HFF-Myc (cell line): ENCODE measurements around the gene ELOVL6.
"Not testable (repeated sequence)": the region's sequence is repeated elsewhere in the genome, so short reads cannot be mapped to it uniquely, and the experiment has no call there.

Experiments used
- DNase-seq: peaks from one replicate; pipeline ENCODE4 v3.0.0-alpha.2; 2011; ENCODE audit warnings: low read depth; ENCODE audit errors: extremely low read depth
- H3K4me3 ChIP-seq: replicated peaks from 2 replicates; pipeline ENCODE4 v1.5.1; 2011; ENCODE audit warnings: low read depth, mild to moderate bottlenecking, control low read depth, low read length
- CTCF ChIP-seq: IDR thresholded peaks from 2 replicates; pipeline ENCODE4 v1.5.1; 2012; ENCODE audit warnings: mild to moderate bottlenecking, low read depth, low read length, control low read depth; ENCODE audit errors: missing control alignments

The ELOVL6 gene

GRCh38 chr4:110229266-110229665, 30.9 kb upstream of the ELOVL6 start:
- H3K4me3 ChIP-seq = no peak overlapping the region
- TF ChIP-seq CTCF = no peak
- DNase-seq = no peak

DNA sequence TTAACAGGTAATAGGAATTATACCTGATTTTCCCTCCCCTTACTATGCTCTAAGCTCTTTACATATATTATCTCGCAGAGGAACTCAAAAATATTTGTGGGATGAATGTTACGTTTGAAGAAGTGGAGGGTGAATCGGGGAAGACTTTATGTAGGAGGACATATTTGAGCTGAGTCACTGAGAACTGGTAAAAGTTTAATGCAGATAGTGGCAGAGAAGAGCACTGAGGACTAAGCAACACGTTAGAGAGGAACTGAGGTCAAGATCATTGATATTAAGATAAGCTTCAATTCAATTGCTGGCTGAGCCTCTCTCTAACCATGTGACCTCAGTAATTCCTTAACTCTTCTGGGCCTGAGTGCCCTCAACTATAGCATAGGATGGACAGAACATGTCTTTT, 26.4 kb upstream of the ELOVL6 start:
- no peak for TF ChIP-seq CTCF
- DNase-seq = no peak
- H3K4me3 ChIP-seq = no peak overlapping the region

DNA sequence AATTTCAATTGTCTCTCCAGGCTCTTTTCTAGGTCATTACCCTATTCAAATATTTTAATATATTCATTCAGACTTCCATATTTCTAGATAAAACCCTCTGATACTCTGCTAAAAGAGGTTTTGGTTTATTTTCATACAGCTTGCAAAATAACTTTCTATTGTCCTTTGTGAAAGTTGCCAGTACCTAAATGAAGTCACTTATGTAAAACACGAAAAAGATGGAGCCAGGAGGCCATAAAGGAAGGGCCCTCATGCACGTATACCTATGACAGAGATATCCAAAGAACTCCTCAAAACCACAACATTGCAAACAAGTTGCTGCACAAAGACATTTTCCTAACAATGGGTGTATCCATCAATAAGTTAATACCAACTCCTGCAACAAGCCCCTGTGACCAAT, 25.7 kb upstream of the ELOVL6 start:
- no peak for TF ChIP-seq CTCF
- H3K4me3 ChIP-seq = no peak overlapping the region
- no peak for DNase-seq

GRCh38 chr4:110218935-110219334, 20.5 kb upstream of the ELOVL6 start:
- DNase-seq, H3K4me3 ChIP-seq: not testable (repeated sequence)

GRCh38 chr4:110217181-110217580, 18.8 kb upstream of the ELOVL6 start:
- not testable (repeated sequence) for H3K4me3 ChIP-seq, DNase-seq

- no peak overlapping the region for H3K4me3 ChIP-seq
- no peak for DNase-seq
These were observed 17.7 kb upstream of the ELOVL6 start for GRCh38 chr4:110216129-110216528.

DNA sequence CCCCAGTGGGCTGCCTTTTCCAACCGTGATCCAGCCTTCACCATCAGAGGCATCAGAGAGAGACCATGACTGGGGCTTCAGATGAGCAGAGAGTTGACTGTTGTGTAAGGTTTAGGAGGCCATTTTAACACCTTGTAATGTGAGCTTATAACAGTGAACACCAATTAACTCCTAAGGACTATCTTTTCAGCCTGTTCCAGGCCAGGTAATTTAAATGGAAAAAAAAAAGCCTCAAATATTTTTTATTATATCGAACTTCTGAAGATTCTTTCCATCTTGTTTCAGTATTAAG, 13.3 kb upstream of the ELOVL6 start:
- no peak for TF ChIP-seq CTCF
- no peak overlapping the region for H3K4me3 ChIP-seq
- DNase-seq = no peak

More at GRCh38 chr4:110216129-110216528, 17.7 kb upstream of the ELOVL6 start:
- no peak for TF ChIP-seq CTCF

DNA sequence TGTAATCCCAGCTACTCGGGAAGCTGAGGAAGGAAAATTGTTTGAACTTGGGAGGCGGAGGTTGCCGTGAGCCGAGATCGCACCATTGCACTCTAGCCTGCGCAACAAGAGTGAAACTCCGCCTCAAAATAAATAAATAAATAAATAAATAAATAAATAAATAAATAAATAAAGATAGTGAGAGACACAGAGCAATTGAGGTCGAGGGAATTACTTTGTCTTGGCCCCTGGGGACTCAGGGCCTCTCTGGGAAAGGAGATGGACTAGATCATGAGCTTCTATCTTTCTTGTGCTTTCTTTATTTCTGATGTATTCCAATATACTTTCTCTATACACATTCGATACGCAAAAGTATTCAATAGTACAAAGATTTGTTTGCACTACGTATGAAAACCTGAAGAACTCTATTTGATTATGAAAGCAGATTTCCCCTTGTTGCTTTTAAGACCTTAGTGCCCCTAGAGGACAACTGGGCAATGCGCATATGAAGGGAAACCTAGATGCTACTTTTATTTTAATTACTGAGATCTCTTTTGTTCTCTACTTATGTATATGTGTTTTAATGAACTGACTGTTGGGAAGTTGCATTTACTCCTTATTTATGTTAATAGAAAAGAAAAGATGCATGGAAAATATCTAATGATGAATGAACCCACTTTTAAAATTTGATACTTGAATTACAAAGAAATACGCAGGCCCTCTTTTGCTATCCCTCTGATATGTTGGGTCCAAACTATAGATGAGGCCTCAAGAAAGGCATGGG, 12.8 kb upstream of the ELOVL6 start:
- no peak overlapping the region for H3K4me3 ChIP-seq
- peak; percentile 75 for TF ChIP-seq CTCF
- no peak for DNase-seq
